Activated CD8-positive, alpha-beta memory T cell treated with anti-CD3 and anti-CD28 coated beads, Interleukin-2, amount 50 U/mL, for 24 hours (primary cell): ENCODE results near the gene TMEM98.
"Not testable (repeated sequence)": the region's sequence is repeated elsewhere in the genome, so short reads cannot be mapped to it uniquely, and the experiment has no call there.

ENCODE experiments used
- DNase-seq: peaks from one replicate; pipeline ENCODE4 v3.0.0-alpha.2; 2020; ENCODE audit errors: extremely low read depth

Gene TMEM98, protein sequence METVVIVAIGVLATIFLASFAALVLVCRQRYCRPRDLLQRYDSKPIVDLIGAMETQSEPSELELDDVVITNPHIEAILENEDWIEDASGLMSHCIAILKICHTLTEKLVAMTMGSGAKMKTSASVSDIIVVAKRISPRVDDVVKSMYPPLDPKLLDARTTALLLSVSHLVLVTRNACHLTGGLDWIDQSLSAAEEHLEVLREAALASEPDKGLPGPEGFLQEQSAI

DNA sequence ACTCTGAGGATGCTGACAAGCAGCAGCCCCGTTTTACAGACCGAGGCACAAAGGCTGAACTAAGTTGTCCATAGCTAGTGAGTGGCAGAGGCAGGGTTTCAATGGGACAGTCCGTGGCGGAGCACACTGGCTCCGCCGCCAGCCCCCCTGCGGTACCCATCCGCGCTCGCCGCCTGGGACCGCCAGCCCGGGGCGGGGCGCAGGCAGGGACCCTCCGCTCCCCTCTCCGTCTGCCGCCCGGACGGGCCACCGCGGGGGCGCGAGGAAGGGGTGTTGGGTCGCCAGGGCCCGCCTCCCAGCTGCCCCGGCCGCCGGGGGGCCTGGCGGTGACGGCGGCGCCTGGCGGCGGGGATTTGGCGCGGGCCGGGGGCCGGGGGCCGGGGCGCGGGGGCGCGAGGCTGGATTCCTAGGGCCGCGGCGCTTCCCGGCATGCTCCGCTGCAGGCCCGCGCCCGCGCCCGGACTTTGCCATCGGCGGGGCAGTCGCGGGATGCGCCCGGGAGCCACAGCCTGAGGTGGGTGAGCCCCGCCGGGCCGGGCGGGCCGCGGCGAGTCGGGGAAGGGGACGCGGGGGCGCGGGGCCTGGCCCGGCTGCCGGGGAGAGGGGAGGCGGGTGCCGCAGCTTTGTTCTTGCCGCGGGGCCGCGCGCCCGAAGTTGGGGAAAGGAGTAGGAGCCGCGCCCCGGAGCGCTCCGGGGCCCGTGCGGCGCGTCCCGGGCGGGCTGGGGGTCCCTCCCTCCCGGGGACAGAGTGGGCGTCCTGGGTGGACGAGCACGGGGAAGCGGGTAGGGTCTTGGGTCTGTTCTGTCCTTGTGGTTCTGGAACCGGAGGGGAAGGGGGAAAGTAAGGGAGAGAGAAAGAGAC is at the start of gene TMEM98:
Gene TMEM98, plus strand, starts transcription at position 430 of the 862 bp plus-strand sequence. CDS start 3,376 bp downstream, outside the sequence.
- no peak for DNase-seq

DNA sequence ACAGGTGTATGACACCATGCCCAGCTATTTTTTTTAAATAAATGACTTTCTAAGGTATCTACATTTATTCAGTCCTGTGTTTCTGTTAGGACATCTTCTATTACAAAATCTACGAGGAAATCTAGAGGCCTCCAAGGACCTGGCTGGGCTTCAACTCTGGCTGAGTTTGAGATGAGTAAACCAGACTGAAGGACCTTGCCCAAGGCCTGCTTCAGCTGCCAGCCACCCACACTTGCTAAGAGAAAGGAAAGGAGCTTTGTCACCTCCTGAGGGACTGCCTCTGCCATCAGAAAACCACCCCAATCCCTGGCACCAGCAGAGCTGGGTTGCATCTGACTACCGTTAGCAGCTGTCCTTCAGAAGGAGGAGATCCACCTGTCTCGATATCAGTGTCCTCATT is 49.7 kb upstream of the TMEM98 start:
- no peak for DNase-seq

DNA sequence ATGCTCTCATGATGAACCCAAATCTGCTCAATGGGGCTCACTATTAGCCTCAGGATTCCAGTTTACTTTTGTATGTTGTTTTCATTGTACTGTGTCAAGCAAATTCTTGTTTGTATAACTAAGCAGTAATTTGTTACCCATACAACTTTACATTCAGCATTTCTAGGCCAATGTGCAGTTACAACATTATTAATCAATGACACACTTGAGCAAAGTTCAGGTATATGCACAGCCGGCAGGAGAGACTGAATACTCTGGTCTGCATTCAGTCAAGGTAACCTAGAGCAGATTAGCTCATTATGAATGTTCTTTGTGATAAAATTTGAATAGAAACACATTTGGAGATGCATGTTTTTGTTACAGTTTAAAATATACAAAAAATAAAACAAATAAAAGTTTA is 48.8 kb upstream of the TMEM98 start:
- no peak for DNase-seq

DNA sequence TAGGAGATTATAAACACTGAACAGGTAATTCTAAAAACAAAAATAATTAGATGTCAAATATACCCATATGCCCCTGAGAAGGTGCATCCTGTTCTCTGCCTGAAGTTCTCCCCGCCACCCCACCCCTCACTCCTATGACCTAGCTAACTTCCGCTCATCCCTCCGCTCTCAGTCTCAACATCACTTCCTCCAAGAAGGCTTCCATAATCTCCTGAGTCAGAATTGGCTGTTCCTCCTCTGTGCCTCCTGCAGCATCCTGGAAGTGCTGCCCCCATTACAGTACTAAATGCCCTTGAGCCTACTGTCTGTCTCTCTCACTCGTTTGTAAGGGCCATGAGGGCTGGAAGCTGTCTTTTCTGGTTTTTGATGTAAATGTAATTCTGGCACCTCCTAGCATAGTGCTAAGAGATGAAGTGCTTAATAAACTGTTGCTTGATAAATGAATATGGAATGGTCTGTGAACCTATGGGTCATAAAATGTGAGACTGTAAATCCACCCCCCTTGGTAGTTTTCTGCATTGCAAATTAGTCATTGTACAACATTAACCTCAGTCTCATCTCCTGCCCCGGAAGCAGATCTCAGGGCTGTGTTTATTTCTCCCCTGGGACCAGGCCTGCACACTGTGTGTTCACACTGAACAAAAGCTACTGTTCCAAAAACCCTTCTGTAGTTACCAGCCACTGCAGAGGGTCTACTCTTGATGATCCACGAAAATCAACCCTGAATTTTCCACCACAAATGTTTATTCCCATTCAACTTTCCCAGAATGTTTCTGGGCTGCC is 47.1 kb upstream of the TMEM98 start:
- no peak for DNase-seq

DNA sequence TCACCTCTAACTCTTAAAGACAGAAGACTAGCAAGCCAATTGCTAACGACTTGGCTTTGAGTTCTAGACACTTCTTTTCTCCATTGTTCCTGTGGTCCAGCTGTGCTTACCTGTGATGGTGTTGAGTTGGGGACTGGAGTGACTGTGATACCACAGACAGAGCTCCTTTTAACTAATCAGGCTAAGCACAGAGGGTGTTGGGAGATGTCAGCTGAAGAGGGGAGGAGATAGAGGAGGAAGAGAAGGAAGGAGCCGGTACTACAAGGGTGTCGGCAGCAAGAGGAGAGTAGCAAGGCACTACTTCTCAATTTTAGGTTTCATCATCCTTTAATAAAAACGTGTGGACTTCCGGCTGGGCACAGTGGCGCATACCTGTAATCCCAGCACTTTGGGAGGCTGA is 45.9 kb upstream of the TMEM98 start:
- no peak for DNase-seq

DNA sequence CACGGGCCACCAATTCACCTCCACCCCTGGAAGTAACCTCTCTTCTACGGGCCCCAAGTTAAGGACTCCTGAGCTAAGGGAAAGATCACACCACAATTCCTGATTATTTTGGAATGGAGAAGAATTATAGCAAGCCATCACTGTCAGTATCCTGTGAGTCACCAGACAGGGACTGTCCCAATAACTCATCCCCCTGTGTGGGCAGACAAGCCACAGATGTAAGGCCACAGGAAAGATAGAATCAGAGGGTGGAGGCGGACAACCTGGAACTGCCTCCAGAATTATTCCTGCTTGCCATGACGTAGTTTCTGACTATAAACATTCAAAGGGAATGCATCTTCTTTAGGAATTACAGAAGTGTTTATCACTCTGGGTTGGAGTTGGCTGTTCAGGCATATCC is 45.2 kb upstream of the TMEM98 start:
- no peak for DNase-seq

DNA sequence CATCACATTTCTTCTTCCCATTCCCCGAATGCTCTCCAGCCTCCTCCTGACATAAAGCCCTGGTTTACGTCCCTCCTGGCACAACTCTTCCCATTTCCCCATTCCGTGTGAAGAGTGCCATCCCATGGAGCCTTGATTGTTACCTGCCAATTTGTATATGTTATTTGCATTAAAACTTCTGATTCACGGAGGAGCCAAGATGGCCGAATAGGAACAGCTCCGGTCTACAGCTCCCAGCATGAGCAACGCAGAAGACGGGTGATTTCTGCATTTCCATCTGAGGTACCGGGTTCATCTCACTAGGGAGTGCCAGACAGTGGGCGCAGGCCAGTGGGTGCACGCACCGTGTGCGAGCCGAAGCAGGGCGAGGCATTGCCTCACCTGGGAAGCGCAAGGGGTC is 41.0 kb upstream of the TMEM98 start:
- not testable (repeated sequence) for DNase-seq

DNA sequence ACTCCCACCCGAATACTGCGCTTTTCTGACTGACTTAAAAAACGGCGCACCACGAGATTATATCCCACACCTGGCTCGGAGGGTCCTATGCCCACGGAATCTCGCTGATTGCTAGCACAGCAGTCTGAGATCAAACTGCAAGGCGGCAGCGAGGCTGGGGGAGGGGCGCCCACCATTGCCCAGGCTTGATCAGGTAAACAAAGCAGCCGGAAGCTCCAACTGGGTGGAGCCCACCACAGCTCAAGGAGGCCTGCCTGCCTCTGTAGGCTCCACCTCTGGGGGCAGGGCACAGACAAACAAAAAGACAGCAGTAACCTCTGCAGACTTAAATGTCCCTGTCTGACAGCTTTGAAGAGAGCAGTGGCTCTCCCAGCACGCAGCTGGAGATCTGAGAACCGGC is 40.5 kb upstream of the TMEM98 start:
- DNase-seq, result not testable (repeated sequence)

DNA sequence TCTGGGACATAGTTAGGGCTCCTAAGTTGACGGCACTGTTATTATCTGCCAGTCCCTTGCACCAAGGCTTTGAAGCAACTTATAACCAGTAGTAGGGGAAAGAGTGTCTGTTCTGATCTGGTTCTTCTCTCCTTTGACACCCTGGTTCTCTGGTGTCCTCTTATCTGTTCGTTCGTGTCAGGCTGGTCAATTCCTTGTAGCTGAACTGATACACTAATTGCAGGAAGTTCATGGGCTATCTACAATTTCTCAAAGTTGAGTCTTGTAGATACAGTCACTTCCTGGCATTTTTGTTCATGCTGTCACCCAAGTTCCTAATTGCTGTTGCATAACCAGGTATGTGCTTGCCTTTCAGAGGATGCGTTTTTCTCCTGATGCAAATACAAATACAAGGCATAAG is 33.7 kb upstream of the TMEM98 start:
- no peak for DNase-seq

DNA sequence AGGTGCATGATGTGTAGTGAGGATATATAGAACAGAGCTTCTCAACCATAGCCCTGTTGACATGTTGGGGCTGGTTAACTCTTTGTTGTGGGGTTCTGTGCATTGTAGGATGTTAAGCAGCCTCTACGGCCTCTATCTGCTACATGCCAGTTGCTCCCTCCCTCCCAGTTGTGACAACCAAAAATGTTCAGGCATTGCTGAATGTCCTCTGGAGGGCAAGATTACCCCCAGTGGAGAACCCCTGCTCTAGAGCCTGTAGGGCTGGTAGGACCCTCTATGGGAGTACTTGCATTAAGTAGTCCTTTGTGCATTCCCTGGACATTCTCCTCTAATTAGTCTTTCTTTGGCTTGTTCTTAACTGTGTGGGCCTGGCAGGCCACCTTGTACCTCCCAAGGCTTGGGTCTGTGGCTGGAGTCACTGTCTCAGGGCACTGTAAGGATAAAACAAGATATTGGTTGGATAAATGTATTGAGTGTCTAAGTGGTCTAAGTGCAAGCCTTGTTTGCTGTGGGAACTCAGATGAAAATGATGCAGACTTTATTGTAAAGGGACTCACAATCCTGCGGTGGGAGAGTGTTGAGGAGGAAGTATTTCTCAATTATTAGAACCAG is 31.2 kb upstream of the TMEM98 start:
- DNase-seq, result no peak

DNA sequence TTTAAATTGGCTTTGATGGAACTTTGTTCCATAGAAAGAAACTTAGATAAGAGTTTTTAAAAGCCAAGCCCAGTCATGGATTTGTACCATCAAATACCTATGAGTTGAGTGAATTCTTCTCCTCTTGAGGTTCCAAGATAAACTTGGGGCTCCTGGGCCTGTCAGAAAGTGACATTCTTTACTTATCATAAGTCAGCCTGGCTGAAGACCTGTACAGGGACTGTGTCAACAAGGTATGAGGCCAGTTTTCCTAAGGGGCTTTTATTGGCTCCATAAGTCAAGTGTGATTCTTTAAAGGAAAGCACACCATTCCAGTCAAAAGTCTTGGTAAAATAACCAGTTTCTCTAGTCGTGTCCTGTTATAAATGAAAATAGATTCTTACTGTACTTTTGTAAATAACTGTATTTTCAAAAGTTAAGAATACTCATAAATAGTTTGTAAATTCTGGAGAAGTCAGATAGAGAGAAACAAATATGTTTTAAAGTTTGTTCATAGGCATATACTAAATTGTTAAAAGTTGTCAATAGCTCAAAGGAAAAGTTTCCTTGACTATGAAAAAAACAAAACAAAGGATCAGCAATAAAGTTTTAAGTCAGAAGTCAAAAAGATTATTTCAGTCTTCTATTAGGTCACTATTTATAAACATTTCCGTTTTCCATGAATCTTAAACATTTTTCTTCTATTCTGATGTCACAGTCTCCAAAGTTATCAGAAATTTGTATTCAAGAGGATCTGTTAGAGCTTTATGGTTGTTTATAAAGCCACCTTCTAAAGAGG is 28.5 kb upstream of the TMEM98 start:
- no peak for DNase-seq

DNA sequence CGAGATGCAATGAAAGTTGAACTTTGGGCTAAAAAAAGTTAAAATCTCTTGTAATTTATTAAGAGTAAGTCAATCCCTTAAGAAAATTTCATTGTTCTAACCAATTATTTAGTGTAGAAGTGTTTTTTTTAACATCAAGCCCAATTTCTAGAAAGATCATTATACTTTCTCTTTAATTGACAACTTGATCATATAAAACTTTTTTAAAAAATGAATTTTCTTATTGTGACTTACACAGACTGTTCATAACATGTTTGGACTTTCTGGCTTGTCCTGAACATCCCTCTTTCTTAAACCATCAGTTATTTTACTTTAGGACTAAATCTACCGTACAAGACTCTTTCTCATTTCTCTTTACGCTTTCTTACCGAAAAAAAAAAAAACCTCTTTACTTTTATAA is 26.2 kb upstream of the TMEM98 start:
- no peak for DNase-seq

DNA sequence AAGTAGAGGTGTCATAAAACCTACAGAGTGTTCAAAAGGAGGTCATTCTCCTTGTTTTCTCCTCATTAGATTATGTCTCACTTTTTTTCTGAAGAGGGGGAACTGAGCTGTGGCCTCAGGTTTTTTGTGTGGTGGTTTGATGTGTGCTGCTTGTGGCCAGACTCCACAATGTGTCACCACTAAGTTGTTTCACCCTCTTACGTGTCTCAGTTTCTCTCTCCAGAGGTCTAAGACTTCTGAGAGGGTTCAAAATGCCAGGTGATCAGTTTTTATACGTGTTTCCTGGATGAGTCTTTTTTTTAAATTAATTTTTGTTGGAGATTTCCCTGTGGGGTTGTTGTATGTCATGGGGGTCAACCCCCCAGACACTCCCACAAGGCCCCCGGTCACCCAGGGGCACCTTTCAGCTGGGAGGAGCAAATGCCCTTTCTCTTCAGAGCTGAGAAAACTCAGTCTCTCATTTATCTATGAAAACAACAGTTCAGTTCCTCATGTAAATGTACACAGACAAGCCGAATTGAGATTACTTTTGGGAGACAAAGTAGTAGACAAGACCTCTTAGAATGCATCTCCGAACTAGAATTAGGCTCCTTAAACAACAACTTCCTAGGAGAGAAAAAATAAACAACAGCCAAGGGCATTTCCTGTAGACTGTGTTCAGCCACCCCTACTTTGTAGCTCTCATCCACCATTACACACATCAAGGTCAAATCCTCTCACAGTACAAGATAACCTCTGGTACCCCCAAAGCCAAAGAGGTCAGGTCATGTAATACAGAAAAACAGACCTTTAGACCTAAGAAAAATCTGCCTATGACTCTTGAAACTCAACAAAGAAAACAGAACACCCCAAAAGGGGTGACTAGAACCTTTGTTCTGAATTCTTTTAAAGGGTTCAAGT is 23.9 kb upstream of the TMEM98 start:
- no peak for DNase-seq

DNA sequence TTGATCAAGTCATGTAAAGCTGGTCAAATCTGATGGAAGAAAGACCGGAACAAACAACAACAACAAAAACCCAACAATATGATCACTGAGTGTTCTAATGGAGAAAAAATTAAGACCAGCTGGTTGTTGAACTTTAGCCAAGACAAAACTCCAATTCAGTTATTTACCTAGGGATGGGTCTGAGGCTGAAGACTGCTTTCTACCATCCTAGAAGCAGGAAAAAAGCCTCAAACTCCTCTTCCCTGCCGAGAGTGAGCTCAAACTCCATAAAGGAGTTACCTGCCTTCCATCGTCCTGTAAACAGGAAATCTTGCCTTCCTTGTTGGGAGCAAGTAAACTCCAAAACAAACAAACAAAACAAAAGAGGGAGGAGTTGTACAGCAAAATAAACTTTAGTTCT is 23.1 kb upstream of the TMEM98 start:
- no peak for DNase-seq

DNA sequence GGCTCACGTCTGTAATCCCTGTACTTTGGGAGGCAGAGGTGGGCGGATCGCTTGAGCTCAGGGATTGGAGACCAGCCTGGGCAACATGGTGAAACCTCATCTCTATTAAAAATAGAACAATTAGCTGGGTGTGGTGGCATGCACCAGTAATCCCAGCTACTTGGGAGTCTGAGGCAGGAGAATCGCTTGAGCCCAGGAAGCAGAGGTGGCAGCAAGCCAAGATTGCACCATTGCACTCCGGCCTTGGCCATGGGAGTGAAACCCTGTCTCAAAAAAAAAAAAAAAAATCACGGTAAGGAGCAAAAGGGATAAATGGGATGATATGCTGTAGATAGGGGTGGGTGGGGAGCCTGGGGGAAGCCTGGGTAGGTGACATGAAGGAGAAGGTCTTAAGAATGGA is 20.4 kb upstream of the TMEM98 start:
- no peak for DNase-seq

DNA sequence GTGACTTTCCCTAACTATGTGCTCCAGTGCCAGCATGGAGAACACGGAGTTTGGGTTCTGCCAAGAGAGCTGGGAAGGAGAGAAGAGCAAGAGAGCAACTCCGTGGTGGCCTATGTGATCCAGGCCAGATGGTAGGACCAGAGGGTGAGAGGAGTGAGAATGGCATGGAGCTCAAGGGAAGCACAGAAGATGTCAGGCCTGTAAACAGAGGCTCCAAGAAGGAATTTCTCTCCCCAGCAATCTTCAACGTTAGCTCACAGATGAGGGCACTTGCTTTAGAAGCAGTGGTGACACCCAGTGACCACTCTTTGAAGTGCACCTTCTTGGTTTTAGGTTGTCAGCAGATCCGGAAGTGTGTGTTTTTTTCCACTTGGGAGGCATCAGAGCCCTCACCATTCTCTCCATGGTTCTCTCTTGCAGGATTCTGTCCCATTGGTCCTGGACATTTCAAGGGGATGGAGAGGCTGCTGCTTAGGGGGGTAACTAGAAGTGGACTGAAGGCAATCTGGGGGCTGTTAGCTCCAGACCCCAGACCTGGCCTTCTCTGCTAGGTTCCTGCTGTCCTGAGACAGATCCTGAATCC is 18.1 kb upstream of the TMEM98 start:
- peak; percentile 26 for DNase-seq

DNA sequence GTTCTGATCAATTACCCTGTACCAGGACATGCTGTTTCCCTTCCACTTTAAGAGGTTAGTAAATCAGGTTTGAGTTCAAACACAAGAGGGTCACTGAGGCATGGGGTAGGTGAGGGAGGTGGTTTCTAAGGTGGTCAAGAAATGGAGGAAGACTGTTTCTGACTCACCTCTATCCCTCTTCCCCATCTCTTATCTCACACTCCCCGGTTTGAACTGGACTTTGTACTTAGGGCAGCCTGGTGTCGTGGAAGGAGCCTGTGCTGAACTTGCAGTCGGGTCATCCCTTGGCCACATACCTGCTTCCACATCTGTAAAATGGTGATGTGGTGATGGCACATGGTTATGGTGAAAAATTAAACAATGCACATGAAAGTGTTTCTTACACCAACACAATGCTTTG is 17.2 kb upstream of the TMEM98 start:
- no peak for DNase-seq

DNA sequence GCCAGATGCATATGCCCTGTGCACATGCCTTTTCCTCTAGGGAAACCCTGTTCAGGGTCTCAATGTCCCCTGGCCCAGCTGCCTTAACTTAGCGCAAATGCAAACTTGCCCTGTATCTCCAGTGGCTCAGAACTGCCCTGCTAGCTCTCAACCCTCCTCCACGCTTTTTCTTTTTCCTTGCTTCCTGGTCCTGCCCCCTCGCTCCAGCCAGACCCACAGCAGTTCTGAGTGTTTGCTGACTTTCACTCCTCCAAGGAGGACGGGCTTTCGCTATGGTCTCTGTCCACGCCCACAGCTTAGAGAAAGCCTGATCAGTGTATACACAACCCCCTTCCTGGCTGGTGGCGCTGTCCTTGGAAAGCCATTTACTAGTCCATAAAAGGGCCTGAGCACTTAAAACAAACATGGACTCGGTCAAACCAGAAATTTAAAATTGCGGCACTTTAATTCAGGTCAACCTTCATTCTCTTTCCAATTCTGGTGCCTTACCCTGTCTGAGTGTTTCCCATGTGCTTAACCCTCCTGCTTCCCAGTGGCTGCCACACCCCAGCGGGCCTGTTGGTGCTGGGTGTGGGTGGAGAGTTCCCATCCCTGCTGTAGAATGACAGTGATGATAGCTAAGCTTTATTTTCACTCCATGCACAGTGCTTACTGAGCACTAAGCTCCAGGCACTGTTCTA is 15.6 kb upstream of the TMEM98 start:
- DNase-seq, result no peak

DNA sequence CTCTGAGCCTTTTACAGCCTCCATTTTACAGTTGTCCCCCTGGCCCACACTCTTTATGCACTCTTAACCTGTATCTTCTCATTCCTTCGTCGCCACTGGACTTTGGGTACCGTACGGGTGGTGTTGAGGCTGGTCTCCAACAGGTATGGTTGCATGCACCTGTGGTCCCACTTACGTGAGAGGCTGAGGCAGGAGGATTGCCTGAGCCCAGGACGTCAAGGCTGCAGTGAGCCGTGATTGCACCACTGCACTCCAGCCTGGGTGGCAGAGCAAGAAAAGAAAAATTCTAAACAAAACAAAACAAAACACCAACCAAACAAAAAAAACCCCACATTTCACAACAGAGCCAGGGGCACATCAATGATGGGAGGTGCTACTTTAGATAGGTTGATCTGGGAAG is 14.4 kb upstream of the TMEM98 start:
- no peak for DNase-seq
